Fibroblast of villous mesenchyme (primary cell): ENCODE results near the gene HOXA7. TPM values are rescaled to one million over a fixed set of nuclear protein-coding genes. Genes with fewer than 3 reads are reported as not detected.
A peak's percentile ranks its signal among the peaks of the same experiment; 100 is the strongest.

Experiments
- DNase-seq: peaks from one replicate; pipeline ENCODE4 v3.0.0-alpha.2; 2010; ENCODE audit warnings: low read depth
- H3K4me3 ChIP-seq: 2 replicates; pipeline ENCODE4 v1.5.1; 2011; ENCODE audit warnings: low read depth, mild to moderate bottlenecking, low read length
- CTCF ChIP-seq: IDR thresholded peaks from 2 replicates; pipeline ENCODE4 v1.5.1; 2012; ENCODE audit warnings: low read depth, mild to moderate bottlenecking, low read length; ENCODE audit not compliant: insufficient read depth
- total RNA-seq: library from RNA; depleted of rRNA; stranded (reverse); fragments of >200 nt; gene quantifications from 2 replicates; pipeline ENCODE4 v1.2.3, GENCODE V29; 2012

HOXA7 gene
- total RNA-seq, 1 donor = 2.2 TPM

DNA sequence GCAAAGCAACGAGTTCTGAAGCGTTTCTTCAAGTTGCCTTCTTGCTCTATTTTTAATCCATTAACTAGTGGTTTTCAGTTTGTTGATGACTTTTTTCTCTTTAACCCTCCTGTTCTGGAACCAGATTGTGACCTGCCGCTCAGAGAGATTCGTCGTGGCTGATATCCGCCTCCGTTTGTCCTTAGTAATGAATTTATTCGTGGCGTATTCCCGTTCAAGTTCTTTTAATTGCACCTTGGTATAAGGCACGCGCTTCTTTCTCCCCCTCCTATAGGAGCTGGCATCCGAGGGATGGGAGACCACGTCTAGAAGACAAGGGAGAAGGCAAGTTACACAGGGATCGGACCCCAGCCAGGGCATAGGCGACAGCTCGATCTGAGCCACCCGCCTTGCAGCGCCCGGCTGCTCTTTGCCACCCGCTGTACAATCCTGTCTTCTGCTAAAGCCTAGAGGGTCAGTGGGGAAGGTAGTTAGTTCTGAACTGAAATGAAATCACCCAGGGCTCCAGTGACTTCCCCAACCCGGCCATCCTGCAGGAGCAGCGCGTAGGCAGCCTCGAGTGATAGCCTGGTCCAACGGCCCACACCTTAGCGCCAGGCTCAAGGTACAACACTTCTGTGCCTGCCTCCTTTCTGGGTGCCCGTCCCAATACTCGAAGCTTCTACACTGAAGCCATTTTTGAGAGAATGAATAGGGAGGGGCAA lies 41.8 kb upstream of the HOXA7 start:
- no peak for TF ChIP-seq CTCF
- H3K4me3 ChIP-seq = peak overlapping the region; percentile 86

DNA sequence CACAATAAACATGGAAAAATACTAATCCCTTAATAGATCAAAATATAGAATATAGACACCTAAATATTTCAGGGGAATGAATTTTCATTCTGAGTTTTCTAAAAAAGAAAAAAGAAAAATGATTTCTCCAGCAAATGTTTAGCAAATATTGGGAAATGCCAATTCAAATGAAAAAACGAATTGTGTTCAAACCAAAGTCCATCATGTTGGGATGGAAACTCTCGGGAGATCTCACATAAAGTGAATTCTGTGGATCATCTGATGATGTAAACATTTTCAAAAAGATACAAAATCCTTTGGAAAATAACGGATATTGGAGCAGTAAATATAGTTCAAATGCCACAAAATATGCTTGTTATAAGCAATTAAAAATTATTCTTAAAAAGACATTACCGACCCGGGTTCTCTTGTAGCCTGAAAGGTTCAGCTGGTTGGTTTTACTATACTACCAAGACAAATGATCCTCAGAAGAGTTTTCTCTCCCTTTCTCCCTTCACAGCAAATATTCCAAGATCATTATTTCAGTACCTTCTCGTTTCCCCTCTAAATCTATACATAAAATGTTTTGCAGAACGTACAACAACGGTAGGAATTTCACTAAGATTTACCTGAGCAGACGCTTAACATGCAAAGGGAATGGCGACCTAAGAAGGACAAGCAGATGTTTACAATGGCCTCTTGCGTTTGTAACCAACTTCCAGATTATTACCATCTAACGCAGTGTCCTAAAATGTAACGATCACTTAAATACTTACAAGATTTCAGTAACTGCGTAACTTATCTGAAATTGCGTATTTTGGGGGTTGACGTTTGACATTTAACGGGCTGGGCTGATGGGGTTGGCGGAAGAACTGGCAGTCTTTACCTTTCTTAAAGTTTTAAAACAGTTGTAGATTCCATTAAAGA lies 40.9 kb upstream of the HOXA7 start:
- H3K4me3 ChIP-seq = peak overlapping the region; percentile 86
- no peak for TF ChIP-seq CTCF
- peak; percentile 45 for DNase-seq

More for the DNA sequence above, 41.8 kb upstream of the HOXA7 start:
- peak; percentile 19 for DNase-seq

DNA sequence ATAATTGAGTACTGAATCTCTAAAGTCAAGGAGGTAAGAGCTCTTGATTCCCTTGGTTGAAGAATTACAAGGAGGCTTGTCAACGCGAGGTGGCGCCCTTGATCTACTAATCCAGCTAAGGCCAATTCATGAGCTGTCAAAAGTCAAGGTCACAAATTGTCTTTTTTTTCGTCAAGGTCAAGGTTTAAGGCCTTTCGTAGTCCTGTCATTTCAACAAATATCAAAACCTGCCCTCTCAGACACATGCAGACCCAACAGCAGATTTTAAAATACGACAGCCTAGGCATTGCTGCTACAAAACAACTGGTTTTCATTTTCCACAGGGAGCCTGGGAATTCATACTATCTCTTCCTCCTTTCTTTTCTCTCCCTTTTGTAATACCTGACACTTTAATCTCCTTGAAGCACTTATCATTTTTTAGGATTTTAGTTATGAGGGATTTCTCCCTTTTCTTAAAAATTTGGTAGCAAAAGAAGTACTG lies 39.9 kb upstream of the HOXA7 start:
- DNase-seq = peak; percentile 93
- peak overlapping the region; percentile 86 for H3K4me3 ChIP-seq
- peak; percentile 77 for TF ChIP-seq CTCF

GRCh38 chr7:27194686-27195379 lies 38.4 kb upstream of the HOXA7 start:
- no peak for TF ChIP-seq CTCF
- peak overlapping the region; percentile 86 for H3K4me3 ChIP-seq
- peak; percentile 75 for DNase-seq

- peak overlapping the region; percentile 86 for H3K4me3 ChIP-seq
- no peak for DNase-seq
- no peak for TF ChIP-seq CTCF
Measured at GRCh38 chr7:27194002-27194352, 37.5 kb upstream of the HOXA7 start.

DNA sequence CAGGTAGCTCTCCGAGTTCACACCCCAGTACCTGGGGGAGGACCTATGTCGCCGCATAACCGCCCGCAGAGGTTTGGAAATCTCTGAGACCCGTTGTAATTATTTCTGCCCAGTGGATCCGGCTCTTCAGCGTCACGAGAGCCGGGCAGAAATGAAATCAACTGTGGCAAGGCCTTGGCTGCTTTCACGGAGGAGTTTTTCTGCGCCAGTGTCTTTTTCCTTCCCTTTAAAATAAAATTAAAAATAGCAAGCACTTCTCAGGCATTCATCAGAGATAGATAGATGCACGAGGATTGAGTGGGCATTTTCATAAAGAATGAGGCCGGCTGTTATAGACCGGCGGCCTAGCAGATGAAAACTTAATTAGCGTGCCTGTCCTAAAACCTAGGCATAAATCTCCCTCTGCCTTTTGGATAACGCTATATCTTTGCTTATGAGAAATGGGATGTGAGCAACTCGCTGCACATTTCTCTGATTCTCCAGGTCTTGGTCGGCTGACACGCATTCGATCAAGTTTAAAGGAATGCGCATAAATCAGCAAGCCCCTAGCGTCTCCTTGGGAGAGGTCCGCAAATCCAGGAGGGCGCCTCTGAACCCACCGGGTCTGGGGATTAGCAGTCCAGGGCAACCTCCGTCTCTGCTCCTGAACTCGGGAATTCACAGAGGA lies 37.0 kb upstream of the HOXA7 start:
- TF ChIP-seq CTCF = no peak
- H3K4me3 ChIP-seq = peak overlapping the region; percentile 86

More for the DNA sequence above, 37.0 kb upstream of the HOXA7 start:
- DNase-seq = peak; percentile 80
